ENCODE measurements around the gene SRRT. TPM values are rescaled to one million over a fixed set of nuclear protein-coding genes. Genes with fewer than 3 reads are reported as not detected.

Gene SRRT
- total RNA-seq (2022; extraction: Qiagen RNA extraction) = 125 to 149 TPM (median 146 TPM) in 5 replicates

DNA sequence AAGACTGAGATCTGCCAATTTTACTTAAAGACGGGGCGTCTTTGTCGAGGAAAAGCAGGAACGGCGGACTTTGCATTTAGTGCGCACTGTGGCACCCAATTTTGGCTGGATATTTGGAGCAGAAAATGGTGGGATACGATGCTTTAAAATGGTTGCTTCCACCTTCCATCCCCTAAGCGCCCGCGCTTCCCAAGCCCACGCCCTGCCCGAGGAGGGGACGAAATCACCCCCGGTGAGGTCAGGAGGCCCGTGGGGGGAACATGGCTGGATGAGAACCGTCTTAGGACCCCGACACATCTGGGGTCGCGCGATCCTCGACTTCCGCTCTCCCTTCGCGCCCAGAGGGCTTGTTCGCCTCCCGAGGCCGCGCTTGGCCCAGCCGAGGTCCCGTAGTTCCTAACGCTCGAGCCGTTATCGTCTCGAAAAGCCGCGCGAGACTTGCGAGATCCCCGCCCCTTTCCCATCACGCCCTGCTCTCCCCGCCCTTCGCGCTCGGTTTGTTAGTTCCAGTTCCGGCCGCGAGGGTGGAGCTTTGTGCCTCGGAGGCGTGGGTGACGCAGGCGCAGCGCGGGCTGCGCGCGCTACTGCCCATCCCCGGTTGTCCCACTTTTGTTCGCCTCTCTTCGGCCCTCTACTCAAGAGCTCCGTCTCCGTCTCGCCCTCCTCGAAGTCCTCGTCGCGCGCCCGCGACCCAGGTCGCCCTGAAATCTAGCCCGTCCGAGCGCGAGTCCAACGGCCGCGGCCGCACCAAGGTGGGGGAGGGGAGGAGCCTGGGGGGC is at the start of gene SRRT:
SRRT (plus strand) TSS at position 527 of the 779 bp plus-strand sequence. CDS start 488 bp downstream, outside the sequence.

GRCh38 chr7:100827330-100828226 is 47.3 kb upstream of the SRRT start, which contains the start of gene EPHB4:
Gene EPHB4 (minus strand): TSS chr7:100827523. CDS start chr7:100827030, 493 bp downstream.

DNA sequence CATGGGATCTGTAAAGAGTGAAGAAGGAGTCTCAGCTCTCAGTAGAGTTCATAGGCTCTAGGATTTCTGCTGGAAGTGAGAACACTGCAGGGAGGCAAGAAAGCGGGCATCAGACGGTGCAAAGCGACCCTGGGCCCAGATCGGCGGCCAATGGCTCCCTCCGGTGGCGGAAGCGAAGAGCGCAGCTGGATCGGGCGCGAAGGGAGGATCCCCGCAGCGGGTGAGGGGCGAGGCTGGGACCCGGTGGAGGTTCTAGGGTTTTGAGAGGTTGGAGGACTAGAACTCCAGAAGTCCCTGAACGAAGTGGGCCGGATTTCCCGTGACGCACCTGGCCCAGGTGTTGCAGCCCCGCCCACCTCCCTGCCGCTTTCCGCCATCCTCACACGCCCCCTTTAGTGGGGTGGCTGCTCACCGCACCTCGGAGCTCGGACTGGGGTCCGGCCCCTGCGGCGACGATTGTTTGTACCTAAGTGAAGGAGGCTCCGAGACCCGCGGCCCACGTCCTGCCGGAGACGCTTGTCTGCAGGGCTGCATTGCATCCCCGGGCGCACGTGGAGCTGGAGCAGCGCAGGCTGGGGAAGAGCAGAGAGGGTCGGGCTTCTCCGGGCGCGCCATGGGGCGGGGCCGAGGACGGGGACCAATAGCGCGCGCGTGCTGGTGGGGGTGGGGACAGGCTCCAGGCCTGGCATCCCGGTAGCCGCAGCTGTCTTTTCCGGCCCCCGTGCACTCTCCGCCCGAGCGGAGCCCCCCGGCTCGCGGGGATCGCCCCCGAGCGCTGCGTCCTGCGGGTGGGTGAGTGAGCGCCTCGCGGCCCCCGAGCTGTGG is 22.6 kb upstream of the SRRT start, which contains the start of gene SLC12A9:
SLC12A9 (plus strand) TSS at position 666 of the 825 bp plus-strand sequence. CDS start 1,485 bp downstream, outside the sequence.

GRCh38 chr7:100867040-100867775 is 7.7 kb upstream of the SRRT start, which contains the start of gene TRIP6:
Gene TRIP6 (plus strand): TSS chr7:100867387. CDS start chr7:100867498, 111 bp downstream.

DNA sequence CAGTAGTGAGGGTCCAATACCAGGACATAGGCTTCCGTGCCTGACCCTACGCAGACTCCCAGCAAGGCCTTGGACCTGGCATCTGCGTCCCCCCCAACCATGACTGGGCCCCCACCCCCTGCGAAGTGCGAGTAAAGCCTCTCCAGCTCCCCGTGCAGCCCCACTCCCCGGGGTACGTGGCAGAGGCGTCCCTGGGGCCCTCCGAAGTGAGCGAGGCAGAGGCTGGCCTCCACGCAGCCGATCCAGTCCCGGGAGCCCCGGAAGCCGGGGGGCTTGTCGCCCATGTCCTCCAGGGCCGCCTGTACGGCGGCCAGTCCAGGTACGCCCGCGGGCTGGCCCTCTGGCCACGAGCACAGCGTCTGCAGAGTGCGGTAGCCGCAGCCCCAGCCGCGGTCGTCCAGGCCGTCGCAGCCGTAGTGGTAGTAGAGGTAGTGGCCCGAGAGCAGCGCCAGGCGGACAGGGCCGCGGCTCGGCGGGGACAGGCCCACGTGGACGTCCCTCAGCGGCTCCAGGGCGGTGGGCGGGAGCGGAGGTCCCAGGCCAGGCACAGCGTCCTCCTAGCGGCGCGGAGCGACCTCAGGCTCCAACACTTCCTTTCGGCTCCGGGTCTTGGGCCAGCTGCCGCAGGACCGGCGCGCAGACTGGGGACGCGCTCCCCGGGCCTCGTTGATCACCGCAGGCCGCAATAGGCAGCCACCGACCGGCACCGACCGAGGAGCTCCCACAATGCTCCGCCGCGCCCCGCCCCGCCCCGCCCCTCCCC is 14.3 kb downstream of the SRRT start, which contains the start of gene UFSP1:
UFSP1 (minus strand) TSS at position 728 of the 763 bp plus-strand sequence; CDS start at position 284, 444 bp downstream.

GRCh38 chr7:100895701-100895955 is 20.7 kb downstream of the SRRT start, which contains the start of gene ACHE:
Gene ACHE (minus strand): TSS chr7:100895888. CDS start chr7:100894232, 1,656 bp downstream.

Other genes with a start within 250 kb of the SRRT start
- 1.9 to 3.4 TPM (median 2.8 TPM) in 5 replicates for gene TFR2, start 233.6 kb upstream of the SRRT start, total RNA-seq (2022; extraction: Qiagen RNA extraction)
- gene ACTL6B, start 218.7 kb upstream of the SRRT start, total RNA-seq (2022; extraction: Qiagen RNA extraction) = not detected in 5 replicates
- gene GNB2, start 201.4 kb upstream of the SRRT start, total RNA-seq (2022; extraction: Qiagen RNA extraction) = 168 to 270 TPM (median 258 TPM) in 5 replicates
- 11.9 to 22.9 TPM (median 22.7 TPM) in 5 replicates for gene GIGYF1, start 180.9 kb upstream of the SRRT start, total RNA-seq (2022; extraction: Qiagen RNA extraction)
- 77.9 to 104 TPM (median 98.3 TPM) in 5 replicates for gene POP7, start 169.0 kb upstream of the SRRT start, total RNA-seq (2022; extraction: Qiagen RNA extraction)
- not detected in 5 replicates for gene EPO, start 154.6 kb upstream of the SRRT start, total RNA-seq (2022; extraction: Qiagen RNA extraction)
- not detected in 5 replicates for gene ZAN, start 141.5 kb upstream of the SRRT start, total RNA-seq (2022; extraction: Qiagen RNA extraction)
- 39.2 to 47.9 TPM (median 46.5 TPM) in 5 replicates for gene EPHB4, start 47.6 kb upstream of the SRRT start, total RNA-seq (2022; extraction: Qiagen RNA extraction)
- gene SLC12A9, start 22.4 kb upstream of the SRRT start, total RNA-seq (2022; extraction: Qiagen RNA extraction) = 11.7 to 18.4 TPM (median 16.6 TPM) in 5 replicates
- 44.2 to 63.5 TPM (median 57.8 TPM) in 5 replicates for gene TRIP6, start 7.7 kb upstream of the SRRT start, total RNA-seq (2022; extraction: Qiagen RNA extraction)
- 3.7 to 7.5 TPM (median 5.2 TPM) in 5 replicates for gene UFSP1, start 14.6 kb downstream of the SRRT start, total RNA-seq (2022; extraction: Qiagen RNA extraction)
- gene ACHE, start 20.8 kb downstream of the SRRT start, total RNA-seq (2022; extraction: Qiagen RNA extraction) = 2.1 to 2.7 TPM (median 2.5 TPM) in 5 replicates
- 14.0 to 19.4 TPM (median 17.8 TPM) in 5 replicates for gene MUC3A, start 74.4 kb downstream of the SRRT start, total RNA-seq (2022; extraction: Qiagen RNA extraction)
- gene MUC12, start 94.5 kb downstream of the SRRT start, total RNA-seq (2022; extraction: Qiagen RNA extraction) = 15.1 to 20.6 TPM (median 20.0 TPM) in 5 replicates
- 0.02 to 0.14 TPM (median 0.02 TPM) in 5 replicates for gene MUC17, start 145.0 kb downstream of the SRRT start, total RNA-seq (2022; extraction: Qiagen RNA extraction)
- 10.5 to 14.9 TPM (median 12.8 TPM) in 5 replicates for gene TRIM56, start 210.4 kb downstream of the SRRT start, total RNA-seq (2022; extraction: Qiagen RNA extraction)